Epithelial cell of esophagus (primary cell): ENCODE data around the gene SHISA3.

Experiments
- DNase-seq: peaks from one replicate; pipeline ENCODE4 v3.0.0; 2010; ENCODE audit warnings: low read depth
- H3K4me3 ChIP-seq: 2 replicates; pipeline ENCODE4 v1.5.1; 2011; ENCODE audit warnings: mild to moderate bottlenecking, low read length, control low read depth
- CTCF ChIP-seq: IDR thresholded peaks from 2 replicates; pipeline ENCODE4 v1.5.1; 2011; ENCODE audit warnings: low read depth, mild to moderate bottlenecking, low read length, control low read depth, inconsistent platforms; ENCODE audit not compliant: insufficient read depth; ENCODE audit errors: missing control alignments

Gene SHISA3

GRCh38 chr4:42436928-42437565 is 39.8 kb downstream of the SHISA3 start:
- DNase-seq: no peak
- no peak for TF ChIP-seq CTCF
- H3K4me3 ChIP-seq: no peak overlapping the region

GRCh38 chr4:42440083-42440482 is 42.8 kb downstream of the SHISA3 start:
- H3K4me3 ChIP-seq: no peak overlapping the region
- no peak for TF ChIP-seq CTCF
- no peak for DNase-seq

GRCh38 chr4:42442601-42443000 is 45.3 kb downstream of the SHISA3 start:
- no peak for DNase-seq
- no peak overlapping the region for H3K4me3 ChIP-seq
- no peak for TF ChIP-seq CTCF

GRCh38 chr4:42445038-42445437 is 47.8 kb downstream of the SHISA3 start:
- no peak overlapping the region for H3K4me3 ChIP-seq
- DNase-seq: no peak
- TF ChIP-seq CTCF: no peak

GRCh38 chr4:42446823-42447222 is 49.5 kb downstream of the SHISA3 start:
- TF ChIP-seq CTCF: no peak
- no peak overlapping the region for H3K4me3 ChIP-seq
- no peak for DNase-seq
